HG02588 (cell line): Measurements from ENCODE around the gene KIF20B.

Experiments used
- ATAC-seq: cut with Tn5 transposase; IDR thresholded peaks from one replicate; pipeline ENCODE4 v1.9.1; 2021; ENCODE audit warnings: mild to moderate bottlenecking, moderate library complexity; ENCODE audit not compliant: unreplicated experiment

The KIF20B gene

GRCh38 chr10:89701242-89702120 lies at the start of gene KIF20B:
KIF20B (plus strand) TSS chr10:89701590; CDS start chr10:89705295, 3,705 bp downstream.
- ATAC-seq: peak; percentile 98

DNA sequence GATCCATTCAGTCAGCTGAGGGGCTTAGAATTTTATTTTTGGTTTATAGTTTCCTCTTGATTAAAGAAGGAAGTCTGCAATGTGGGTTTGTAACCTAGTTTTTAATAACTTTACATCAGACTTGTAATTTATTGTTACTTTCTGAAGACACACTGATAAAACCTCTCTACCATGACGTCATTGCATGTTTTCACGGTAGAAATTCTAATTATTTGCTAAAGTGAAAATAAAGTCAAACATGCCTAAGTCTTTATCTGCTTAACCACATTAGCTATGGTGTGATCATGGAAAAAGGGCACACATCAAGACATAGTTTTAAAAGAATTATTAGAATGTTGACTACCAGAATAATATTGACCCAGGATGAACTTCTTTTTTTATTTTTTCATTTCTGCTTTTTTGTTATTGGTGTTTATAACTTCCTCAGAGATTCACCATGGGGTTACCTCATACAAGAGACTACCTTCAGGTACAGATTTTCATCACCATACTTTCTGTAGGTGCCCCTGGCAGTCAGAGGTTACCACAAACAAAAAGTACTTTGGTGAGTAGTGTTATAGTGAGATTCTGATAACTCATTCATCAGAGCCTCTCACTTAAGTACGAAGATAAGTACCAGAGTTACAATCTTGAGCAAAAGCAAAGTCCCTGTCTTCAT lies 49.3 kb upstream of the KIF20B start:
- peak; percentile 42 for ATAC-seq

- no peak for ATAC-seq
Measured at GRCh38 chr10:89652806-89653370, 48.5 kb upstream of the KIF20B start.

GRCh38 chr10:89653410-89653869 lies 48.0 kb upstream of the KIF20B start:
- ATAC-seq: peak; percentile 61

GRCh38 chr10:89655722-89656121 lies 45.7 kb upstream of the KIF20B start:
- ATAC-seq: no peak

- ATAC-seq: no peak
Measured at GRCh38 chr10:89657302-89657701, 44.1 kb upstream of the KIF20B start.

DNA sequence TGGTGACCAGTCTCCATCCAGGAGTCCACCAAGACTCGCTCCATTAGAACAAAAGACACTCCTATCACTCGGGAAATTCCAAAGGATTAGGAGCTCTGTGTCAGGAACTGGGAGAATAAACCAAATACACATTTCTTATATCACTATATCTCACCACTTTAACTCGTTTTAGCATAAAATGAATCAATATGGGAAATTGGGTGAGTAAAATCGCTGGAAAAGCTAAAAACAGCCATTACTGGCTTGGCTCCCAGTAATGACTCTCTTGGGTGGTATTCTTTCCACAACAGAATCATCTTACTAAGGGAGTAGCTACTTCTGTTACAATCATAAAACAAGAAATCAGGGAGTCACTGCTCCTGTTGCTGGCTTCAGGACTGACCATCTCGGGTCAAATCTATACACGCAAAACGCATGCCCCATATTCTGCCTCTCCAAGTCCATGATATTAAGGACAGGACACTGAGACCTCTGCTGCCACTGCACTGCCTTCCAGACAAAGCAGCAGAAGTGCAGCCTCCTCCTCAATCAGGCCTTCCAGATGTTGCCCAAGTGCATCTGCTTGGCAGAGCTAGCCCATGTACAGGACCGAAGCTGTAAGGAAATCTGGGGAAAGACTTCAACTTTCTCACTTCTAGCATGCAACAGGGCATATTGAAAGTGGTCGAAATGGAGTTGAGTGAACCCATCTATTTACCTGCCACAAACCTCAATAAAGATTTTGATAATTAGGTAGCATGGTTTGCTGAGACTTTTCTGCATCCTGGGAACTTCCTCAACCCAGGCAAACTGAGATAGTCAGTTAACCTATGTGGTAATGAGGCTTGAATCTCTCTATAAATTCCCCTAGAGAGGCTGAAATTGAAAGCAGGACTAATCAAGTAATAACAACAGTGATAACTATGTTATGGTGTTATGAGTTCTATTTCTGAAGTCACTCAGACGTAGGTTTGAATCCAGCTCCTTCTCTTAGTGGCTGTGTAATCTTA lies 42.0 kb upstream of the KIF20B start:
- no peak for ATAC-seq

DNA sequence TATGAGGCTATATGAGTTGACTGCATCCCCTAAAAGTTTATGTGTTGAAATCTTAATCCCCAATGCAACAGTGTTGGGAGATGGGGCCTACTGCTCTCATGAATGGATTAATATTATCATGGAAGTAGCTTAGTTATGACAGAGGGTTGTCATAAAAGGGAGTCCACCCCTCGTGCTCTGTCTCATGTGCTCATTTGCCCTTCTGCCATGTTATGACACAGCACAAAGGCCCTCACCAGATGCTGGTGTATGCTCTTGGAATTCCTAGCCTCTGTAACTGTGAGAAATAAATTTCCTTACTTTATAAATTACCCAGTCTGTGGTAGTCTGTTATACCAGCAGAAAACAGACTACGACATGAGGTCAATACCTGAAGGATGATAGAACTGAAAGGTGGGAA lies 38.8 kb upstream of the KIF20B start:
- no peak for ATAC-seq

DNA sequence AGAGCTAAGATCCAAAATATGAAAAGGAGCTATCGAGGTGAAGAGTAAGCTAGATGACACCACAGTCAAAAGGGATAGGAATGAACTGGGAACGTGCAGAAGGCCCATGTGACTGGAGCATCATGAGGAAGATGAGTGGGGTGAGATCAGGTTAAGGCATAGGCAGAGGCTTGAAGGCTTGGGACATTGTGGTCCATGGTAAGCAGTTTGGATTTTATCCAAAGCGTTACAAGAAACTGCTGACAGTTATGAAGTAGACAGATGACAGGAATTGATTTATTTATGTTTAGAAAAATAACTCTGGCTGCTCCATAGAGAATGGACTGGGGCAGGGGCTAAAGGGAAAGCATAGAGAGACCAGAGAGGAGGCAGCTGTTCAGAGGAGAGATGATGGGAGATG lies 38.2 kb upstream of the KIF20B start:
- ATAC-seq: no peak

- ATAC-seq: no peak
Measured at GRCh38 chr10:89664203-89664602, 37.2 kb upstream of the KIF20B start.

GRCh38 chr10:89665302-89665701 lies 36.1 kb upstream of the KIF20B start:
- ATAC-seq: no peak

GRCh38 chr10:89666138-89666537 lies 35.3 kb upstream of the KIF20B start:
- ATAC-seq: no peak

DNA sequence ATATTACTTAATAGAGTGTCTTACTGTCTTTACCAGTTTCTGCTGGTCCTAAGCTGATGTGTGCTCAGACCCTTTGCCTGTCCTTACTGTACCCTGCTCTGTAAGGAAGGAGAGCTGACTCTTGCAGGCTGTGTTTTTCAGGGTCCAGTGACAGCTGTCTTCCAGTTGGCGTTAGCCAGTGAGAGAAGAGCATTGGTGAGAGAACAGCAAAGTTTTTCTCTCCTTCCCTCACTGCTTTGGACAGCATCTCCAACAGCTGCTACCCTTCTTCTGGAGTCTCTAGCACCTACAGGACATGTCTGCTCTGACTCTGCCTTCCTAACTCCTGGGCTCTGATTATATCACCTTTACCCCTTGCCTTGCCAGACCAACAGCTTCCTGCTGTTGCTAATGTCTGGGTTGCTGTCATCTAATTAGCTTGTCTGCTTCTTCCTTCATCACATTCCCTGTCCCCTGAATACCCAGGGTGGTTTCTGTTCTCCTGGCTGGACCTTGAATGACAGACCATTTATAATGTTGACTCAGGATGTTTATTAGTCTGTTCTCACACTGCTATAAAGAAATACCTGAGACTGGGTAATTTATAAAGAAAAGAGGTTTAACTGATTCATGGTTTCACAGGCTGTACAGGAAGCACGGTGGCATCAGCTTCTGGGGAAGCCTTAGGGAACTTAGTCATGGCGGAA lies 32.9 kb upstream of the KIF20B start:
- ATAC-seq: no peak

DNA sequence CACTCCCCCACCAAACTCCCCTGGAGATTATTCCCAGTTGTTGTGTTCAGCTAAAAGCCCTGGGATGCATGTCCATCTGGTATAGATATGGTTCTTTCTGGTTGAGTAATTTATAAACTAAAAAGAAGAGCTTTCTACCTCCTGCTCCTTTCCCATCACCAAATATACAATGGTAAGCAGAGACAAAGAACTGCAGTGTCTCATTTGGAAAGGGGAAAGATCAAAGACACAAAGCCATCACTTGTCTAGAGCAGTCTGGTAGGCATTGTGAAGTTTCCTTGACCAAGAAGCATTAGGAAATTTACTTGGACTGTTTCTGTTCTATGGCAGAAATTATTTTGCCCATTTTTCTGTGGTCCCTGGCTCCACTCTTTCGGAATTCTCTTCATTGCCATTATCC lies 31.4 kb upstream of the KIF20B start:
- no peak for ATAC-seq

GRCh38 chr10:89670926-89671325 lies 30.5 kb upstream of the KIF20B start:
- ATAC-seq: no peak

DNA sequence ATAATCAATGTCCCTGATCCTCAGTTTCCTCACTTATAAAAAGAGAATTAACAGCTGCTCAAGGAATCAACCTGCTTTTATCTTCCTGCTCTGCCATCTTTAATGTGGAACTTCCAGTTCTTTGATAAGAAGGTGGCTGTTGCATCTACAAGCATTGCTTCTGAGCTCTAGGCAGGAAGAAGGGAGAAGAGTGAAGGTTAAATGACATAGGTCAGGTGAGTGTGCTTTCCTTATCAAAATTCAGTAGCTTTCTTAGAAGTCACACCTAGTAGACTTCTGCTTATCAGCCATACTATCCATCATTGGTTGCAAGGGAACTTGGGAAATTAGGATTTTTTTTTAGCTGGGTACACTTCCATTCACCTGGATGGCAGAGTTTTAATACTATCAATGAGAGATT lies 24.0 kb upstream of the KIF20B start:
- no peak for ATAC-seq

DNA sequence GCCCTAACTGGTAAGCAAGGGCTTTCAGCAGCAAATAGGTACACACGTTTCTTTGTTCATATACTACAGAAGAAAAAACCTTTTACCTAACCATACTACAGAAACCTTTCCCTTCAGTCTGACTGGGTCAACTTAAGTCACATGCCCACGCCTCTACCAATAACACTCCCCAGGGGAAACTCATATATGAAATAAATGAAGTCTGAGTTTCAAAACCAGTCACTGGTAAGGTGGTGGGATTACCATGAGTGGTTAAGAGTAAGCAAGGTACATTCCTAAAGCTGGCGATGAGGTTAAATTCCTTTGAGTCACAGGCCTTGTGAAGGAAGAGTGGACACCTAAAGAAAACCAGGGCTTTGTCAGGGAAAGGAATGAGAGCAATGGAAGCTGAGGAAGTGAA lies 21.4 kb upstream of the KIF20B start:
- no peak for ATAC-seq

GRCh38 chr10:89683883-89684282 lies 17.5 kb upstream of the KIF20B start:
- no peak for ATAC-seq

DNA sequence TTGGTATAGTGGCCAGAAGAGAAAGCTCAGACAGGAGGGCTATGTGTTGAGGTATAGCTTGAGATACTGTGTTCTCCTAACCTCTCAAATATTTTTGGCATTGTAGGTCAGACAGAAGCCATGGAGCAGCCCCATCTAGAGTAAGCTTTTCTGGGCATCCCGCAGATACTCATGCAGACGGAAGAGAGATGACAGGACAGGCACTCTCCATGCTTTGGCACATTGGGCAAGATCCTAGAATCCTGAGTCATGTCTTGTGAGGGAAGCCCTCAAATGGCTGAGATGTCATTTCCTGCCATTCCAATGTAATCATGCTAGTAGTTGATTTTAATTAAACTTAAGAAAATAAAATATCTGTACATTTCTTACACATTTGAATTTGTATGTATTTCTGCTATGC lies 16.8 kb upstream of the KIF20B start:
- ATAC-seq: no peak

DNA sequence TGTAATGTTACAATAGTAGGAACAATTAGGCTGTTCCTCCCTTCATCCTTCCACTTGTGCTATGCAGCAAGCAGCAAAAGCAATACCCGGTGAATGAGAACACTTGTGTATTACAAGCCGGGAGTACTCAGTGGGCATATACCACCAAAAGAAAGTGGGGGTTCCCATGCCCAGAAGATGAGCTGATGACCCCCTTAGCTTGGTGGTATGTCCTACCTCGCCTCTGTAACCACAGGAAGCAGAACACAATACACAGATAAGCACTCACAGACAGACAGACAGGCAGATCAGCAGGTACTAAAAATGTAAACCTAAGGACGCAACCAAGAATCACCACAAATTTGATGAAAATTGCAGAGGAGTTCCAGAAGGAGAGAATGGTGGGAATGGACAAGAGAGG lies 15.5 kb upstream of the KIF20B start:
- ATAC-seq: no peak
